Thoracic aorta (tissue), 2 donors: ENCODE measurements around the gene HABP2. TPM values are rescaled to one million over a fixed set of nuclear protein-coding genes. Genes with fewer than 3 reads are reported as not detected.

Source experiments
- ATAC-seq: fragments of 150-250 bp; one replicate; pipeline ENCODE4 v1.8.0; 2017; ENCODE audit warnings: low read depth; ENCODE audit not compliant: insufficient number of reproducible peaks, low FRiP score
- DNase-seq: peaks from one replicate; pipeline ENCODE4 v3.0.0-alpha.2; 2020; ENCODE audit warnings: low spot score
- H3K27ac ChIP-seq, 2 donors: fragments of 200-600 bp; sonication (generic); 1 replicate in 1 of 2; 2 replicates in 1 of 2; pipeline ENCODE4 v1.5.1; 2016; ENCODE audit warnings: mild to moderate bottlenecking in 2 of 2, moderate library complexity in 2 of 2
- H3K27me3 ChIP-seq: fragments of 200-600 bp; sonication (generic); replicated peaks from 2 replicates; pipeline ENCODE4 v1.6.0; 2016; ENCODE audit warnings: mild to moderate bottlenecking; ENCODE audit not compliant: insufficient read depth
- H3K36me3 ChIP-seq: fragments of 200-600 bp; sonication (generic); one replicate; pipeline ENCODE4 v1.5.1; 2016
- H3K4me1 ChIP-seq, 2 donors: fragments of 200-600 bp; sonication (generic); 1 replicate in 1 of 2; 2 replicates in 1 of 2; pipeline versions ENCODE4 v1.5.1 to v1.6.0; 2016; ENCODE audit warnings: low read depth in 2 of 2, mild to moderate bottlenecking in 1 of 2; ENCODE audit not compliant: control insufficient read depth in 1 of 2
- H3K4me3 ChIP-seq: fragments of 200-600 bp; sonication (generic); 2 replicates; pipeline ENCODE4 v1.5.1; 2016; ENCODE audit warnings: mild to moderate bottlenecking
- H3K9me3 ChIP-seq: fragments of 200-600 bp; sonication (generic); 2 replicates; pipeline ENCODE4 v1.5.1; 2016
- CTCF ChIP-seq: fragments of 200-600 bp; sonication (generic); IDR thresholded peaks from one replicate; pipeline ENCODE4 v1.5.1; 2019; ENCODE audit warnings: antibody characterized with exemption
- total RNA-seq, 2 donors: library from RNA; depleted of rRNA; stranded (reverse); fragments of >200 nt; gene quantifications; one replicate each; pipeline versions ENCODE4 v1.1.0 to v1.2.3, GENCODE V29; 2016

HABP2 gene
- total RNA-seq, 2 donors from 2014 or later, result not detected

GRCh38 chr10:113521475-113521795, 31.4 kb upstream of the HABP2 start:
- TF ChIP-seq CTCF, result no peak
- no peak for ATAC-seq
- Histone ChIP-seq H3K27me3 (no peaks in the 10 kb centered on the region), H3K9me3 (no peaks in the 10 kb centered on the region), H3K4me1 (peaks cover 4 to 30% of the 10 kb centered on the region in 2 donors), H3K27ac (no peak overlapping the region), H3K36me3 (no peaks in the 10 kb centered on the region), H3K4me3 (no peak overlapping the region)
- DNase-seq, result no peak

GRCh38 chr10:113522460-113522859, 30.4 kb upstream of the HABP2 start:
- H3K27ac ChIP-seq, result peak overlapping the region; percentile 3 to 55
- H3K4me1 ChIP-seq, result peaks cover 4 to 39% of the 10 kb centered on the region in 2 donors
- H3K36me3 ChIP-seq, result no peaks in the 10 kb centered on the region
- no peak for TF ChIP-seq CTCF
- H3K9me3 ChIP-seq, result no peaks in the 10 kb centered on the region
- ATAC-seq, result no peak
- H3K4me3 ChIP-seq, result no peak overlapping the region
- DNase-seq, result no peak
- no peaks in the 10 kb centered on the region for H3K27me3 ChIP-seq

GRCh38 chr10:113523071-113523470, 29.8 kb upstream of the HABP2 start:
- Histone ChIP-seq H3K36me3 (no peaks in the 10 kb centered on the region), H3K27ac (peak overlapping the region; percentile 3 to 55), H3K9me3 (no peaks in the 10 kb centered on the region), H3K4me3 (no peak overlapping the region), H3K4me1 (peaks cover 4 to 42% of the 10 kb centered on the region in 2 donors), H3K27me3 (no peaks in the 10 kb centered on the region)
- TF ChIP-seq CTCF, result no peak
- no peak for DNase-seq
- ATAC-seq, result no peak

GRCh38 chr10:113523628-113524027, 29.2 kb upstream of the HABP2 start:
- no peaks in the 10 kb centered on the region for H3K36me3 ChIP-seq
- ATAC-seq, result no peak
- H3K4me1 ChIP-seq, result peaks cover 4 to 38% of the 10 kb centered on the region in 2 donors
- no peak for TF ChIP-seq CTCF
- H3K9me3 ChIP-seq, result no peaks in the 10 kb centered on the region
- no peak overlapping the region for H3K4me3 ChIP-seq
- no peak for DNase-seq
- peak overlapping the region; percentile 3 to 31 for H3K27ac ChIP-seq
- H3K27me3 ChIP-seq, result no peaks in the 10 kb centered on the region

GRCh38 chr10:113524120-113524519, 28.7 kb upstream of the HABP2 start:
- no peak overlapping the region for H3K27ac ChIP-seq
- DNase-seq (no peak), ATAC-seq (no peak)
- no peak overlapping the region for H3K4me3 ChIP-seq
- peaks cover 4 to 33% of the 10 kb centered on the region in 2 donors for H3K4me1 ChIP-seq
- no peaks in the 10 kb centered on the region for H3K27me3 ChIP-seq
- TF ChIP-seq CTCF, result no peak
- H3K36me3 ChIP-seq, result no peaks in the 10 kb centered on the region
- H3K9me3 ChIP-seq, result no peaks in the 10 kb centered on the region
